ENCODE measurements around the gene NHEJ1. TPM values are rescaled to one million over a fixed set of nuclear protein-coding genes. Genes with fewer than 3 reads are reported as not detected.
A peak's percentile ranks its signal among the peaks of the same experiment; 100 is the strongest.

Gene NHEJ1
- total RNA-seq, 1 experiment from 2014 or later: 11.5 TPM

- Mint-ChIP-seq H3K27me3 (ENCODE audit: insufficient read depth, unreplicated experiment) (no peaks in the 10 kb centered on the region), H3K27ac (ENCODE audit: low read depth, unreplicated experiment) (peak overlapping the region; percentile 93), H3K4me1 (ENCODE audit: insufficient read depth, unreplicated experiment) (peaks cover 43% of the 10 kb centered on the region), H3K9me3 (ENCODE audit: unreplicated experiment) (no peaks in the 10 kb centered on the region), H3K4me3 (ENCODE audit: unreplicated experiment) (no peak overlapping the region), H3K36me3 (ENCODE audit: insufficient read depth, unreplicated experiment) (no peaks in the 10 kb centered on the region)
- no peak for DNase-seq (ENCODE audit: unreplicated experiment)
- no TSS peak for BruUV-seq (replicated peaks)
- ChIA-PET CTCF (interaction anchor here (0.7 to 9.6 kb wide), 9 partner anchors 20 to 233 kb away, joined by 3 to 112 read pairs (median 4); partner anchors contain the start of gene CFAP65), POLR2A (no interaction called here)
- TF ChIP-seq CTCF (IDR thresholded peaks at IDR 0.05; ENCODE audit: unreplicated experiment): no peak
- intact Hi-C loops (cut with micrococcal nuclease): loop anchor here (2.0 kb wide), 2 partner anchors 19 to 65 kb away; no protein-coding TSS in a partner anchor
Observed at GRCh38 chr2:219123356-219124135, 37.1 kb downstream of the NHEJ1 start.

GRCh38 chr2:219122202-219122980 is 38.2 kb downstream of the NHEJ1 start:
- no peak for TF ChIP-seq CTCF (IDR thresholded peaks at IDR 0.05; ENCODE audit: unreplicated experiment)
- no peak overlapping the region for H3K27ac Mint-ChIP-seq (ENCODE audit: low read depth, unreplicated experiment)
- peaks cover 40% of the 10 kb centered on the region for H3K4me1 Mint-ChIP-seq (ENCODE audit: insufficient read depth, unreplicated experiment)
- ChIA-PET CTCF (interaction anchor here (0.5 to 9.6 kb wide), 22 partner anchors 8 to 565 kb away, joined by 3 to 112 read pairs (median 4); no protein-coding TSS in a partner anchor), POLR2A (no interaction called here)
- H3K9me3 Mint-ChIP-seq (ENCODE audit: unreplicated experiment): no peaks in the 10 kb centered on the region
- no TSS peak for BruUV-seq (replicated peaks)
- intact Hi-C loops (cut with micrococcal nuclease): no loop called here
- H3K36me3 Mint-ChIP-seq (ENCODE audit: insufficient read depth, unreplicated experiment): no peaks in the 10 kb centered on the region
- no peak for DNase-seq (ENCODE audit: unreplicated experiment)
- no peak overlapping the region for H3K4me3 Mint-ChIP-seq (ENCODE audit: unreplicated experiment)
- H3K27me3 Mint-ChIP-seq (ENCODE audit: insufficient read depth, unreplicated experiment): no peaks in the 10 kb centered on the region

- Mint-ChIP-seq H3K4me1 (ENCODE audit: insufficient read depth, unreplicated experiment) (peaks cover 20% of the 10 kb centered on the region), H3K36me3 (ENCODE audit: insufficient read depth, unreplicated experiment) (no peaks in the 10 kb centered on the region), H3K9me3 (ENCODE audit: unreplicated experiment) (no peaks in the 10 kb centered on the region), H3K27ac (ENCODE audit: low read depth, unreplicated experiment) (no peak overlapping the region), H3K27me3 (ENCODE audit: insufficient read depth, unreplicated experiment) (no peaks in the 10 kb centered on the region), H3K4me3 (ENCODE audit: unreplicated experiment) (no peak overlapping the region)
- ChIA-PET POLR2A (interaction anchor here (0.7 to 1.5 kb wide), 4 partner anchors 35 to 124 kb away, joined by 3 to 6 read pairs (median 4); no protein-coding TSS in a partner anchor), CTCF (interaction anchor here (0.6 to 9.6 kb wide), 44 partner anchors 9 to 337 kb away, joined by 3 to 112 read pairs (median 6); partner anchors contain the start of genes CFAP65, IHH and NHEJ1)
- BruUV-seq (replicated peaks): no TSS peak
- DNase-seq (ENCODE audit: unreplicated experiment): no peak
- intact Hi-C loops (cut with micrococcal nuclease): no loop called here
- TF ChIP-seq CTCF (IDR thresholded peaks at IDR 0.05; ENCODE audit: unreplicated experiment): no peak
Observed at GRCh38 chr2:219120082-219120481, 40.5 kb downstream of the NHEJ1 start.
